Naive B cell (primary cell): ENCODE results near the gene MPST. TPM values are rescaled to one million over a fixed set of nuclear protein-coding genes. Genes with fewer than 3 reads are reported as not detected.

ENCODE experiments used
- ATAC-seq, 2 donors: fragments of 150-1000 bp; cut with Tn5 transposase; 2 replicates each; pipeline ENCODE4 v1.10.0; 2021; ENCODE audit warnings: low read depth in 2 of 2, mild to moderate bottlenecking in 2 of 2, moderate library complexity in 2 of 2
- DNase-seq: peaks from one replicate; pipeline ENCODE4 v3.0.0; 2022
- H3K27ac Mint-ChIP-seq, 6 donors: one replicate each; pipeline ENCODE4 v1.8.0; 2020 to 2022; ENCODE audit warnings: mild to moderate bottlenecking in 6 of 6, mixed read lengths in 6 of 6, moderate library complexity in 5 of 6, inconsistent platforms in 2 of 6
- H3K27me3 Mint-ChIP-seq, 3 donors: one replicate each; pipeline ENCODE4 v1.8.0; 2021 to 2022; ENCODE audit warnings: mixed read lengths in 3 of 3, mild to moderate bottlenecking in 1 of 3
- H3K36me3 Mint-ChIP-seq, 2 donors: one replicate each; pipeline ENCODE4 v1.8.0; 2020 to 2022; ENCODE audit warnings: mixed read lengths in 2 of 2, inconsistent platforms in 1 of 2, mild to moderate bottlenecking in 1 of 2
- H3K4me1 Mint-ChIP-seq, 3 donors: one replicate each; pipeline ENCODE4 v1.8.0; 2020 to 2022; ENCODE audit warnings: mixed read lengths in 3 of 3, inconsistent platforms in 1 of 3, mild to moderate bottlenecking in 1 of 3, moderate library complexity in 1 of 3
- H3K4me3 Mint-ChIP-seq, 8 donors: one replicate each; pipeline ENCODE4 v1.8.0; 2020 to 2022; ENCODE audit warnings: mild to moderate bottlenecking in 8 of 8, mixed read lengths in 8 of 8, moderate library complexity in 8 of 8, inconsistent platforms in 2 of 8
- H3K9me3 Mint-ChIP-seq, 7 donors: one replicate each; pipeline ENCODE4 v1.8.0; 2020 to 2022; ENCODE audit warnings: mixed read lengths in 7 of 7, mild to moderate bottlenecking in 5 of 7, inconsistent platforms in 2 of 7, moderate library complexity in 1 of 7
- polyA plus RNA-seq, 6 donors: library from polyadenylated mRNA; unstranded; fragments of 300-500 nt; fragmentation: Illumina TruSeq; gene quantifications; one replicate each; pipeline ENCODE4 v1.2.3, GENCODE V29; 2021; ENCODE audit warnings: low read depth in 6 of 6

The MPST gene
- polyA plus RNA-seq, 6 donors from 2014 or later: 12.0 to 16.5 (median 12.8) TPM

DNA sequence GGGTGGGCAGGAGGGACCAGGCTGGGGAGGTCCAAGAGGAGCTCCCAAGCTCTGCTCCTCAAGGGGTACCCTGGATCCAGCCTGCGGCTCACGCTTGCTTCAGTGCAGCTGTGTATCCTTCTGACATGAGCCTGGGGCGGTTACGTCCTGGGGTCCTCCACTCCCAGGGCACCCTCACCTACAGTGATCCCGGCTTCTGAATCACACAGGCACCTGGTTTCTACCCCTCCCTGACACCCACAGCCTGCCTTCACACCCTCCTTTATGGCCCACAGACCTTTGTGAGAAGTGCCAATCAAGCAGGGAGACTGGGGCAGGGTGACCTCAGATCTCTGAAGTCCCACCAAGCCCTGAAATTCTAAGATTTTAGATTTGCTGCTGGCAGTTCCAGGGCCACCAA lies 1.5 kb downstream of the MPST start:
- Mint-ChIP-seq H3K27ac (no peak overlapping the region), H3K4me3 (peak overlapping the region in 3 of 8 donors; percentile 84 to 88 (median 87))

DNA sequence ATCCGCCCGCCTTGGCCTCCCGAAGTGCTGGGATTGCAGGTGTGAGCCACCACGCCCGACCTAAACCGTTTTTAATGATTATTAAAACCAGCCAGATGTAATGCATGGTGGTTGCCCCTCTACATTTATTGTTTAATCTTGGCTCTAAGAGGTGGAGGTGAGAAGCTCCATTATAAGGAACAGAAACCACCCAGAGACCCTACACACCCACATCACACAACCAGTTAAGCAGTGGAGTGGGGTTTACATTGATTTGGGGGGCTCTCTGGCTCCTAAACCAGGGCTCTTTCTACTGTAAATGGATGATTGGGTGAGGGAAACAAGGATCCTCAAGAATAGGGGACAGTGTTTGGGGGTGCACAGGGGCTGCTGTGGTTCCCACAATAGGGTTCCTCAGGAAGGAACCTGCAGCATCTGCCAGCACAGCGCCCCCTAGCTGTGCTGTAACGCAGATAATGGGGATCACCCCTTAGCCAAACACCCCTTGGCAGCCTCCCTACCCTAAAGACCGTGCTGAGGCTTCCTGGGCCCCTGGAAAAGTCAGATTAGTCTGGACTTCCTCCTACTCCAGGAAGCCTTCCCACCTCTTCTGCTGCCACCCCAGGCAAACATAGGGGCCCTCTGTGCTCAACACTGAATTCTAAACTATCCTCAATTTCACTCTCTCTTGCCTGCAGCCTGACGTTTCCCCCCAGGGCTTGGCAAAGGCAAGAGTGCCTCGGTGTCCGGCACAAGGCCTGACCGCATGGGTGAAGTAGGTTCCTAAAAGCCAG lies 2.4 kb downstream of the MPST start:
- Mint-ChIP-seq H3K4me3 (peak overlapping the region; percentile 44 to 87 (median 76)), H3K27me3 (no peaks in the 10 kb centered on the region), H3K27ac (peak overlapping the region in 3 of 6 donors; percentile 50 to 69 (median 65)), H3K9me3 (no peaks in the 10 kb centered on the region), H3K36me3 (no peaks in the 10 kb centered on the region), H3K4me1 (peaks cover 17 to 28% (median 24%) of the 10 kb centered on the region in 3 donors)
- ATAC-seq (peak; percentile 55 to 57), DNase-seq (peak; percentile 37)

More for the DNA sequence above, 1.5 kb downstream of the MPST start:
- H3K27me3 Mint-ChIP-seq: no peaks in the 10 kb centered on the region
- H3K9me3 Mint-ChIP-seq: no peaks in the 10 kb centered on the region
- peaks cover 17 to 28% (median 24%) of the 10 kb centered on the region in 3 donors for H3K4me1 Mint-ChIP-seq
- no peak for ATAC-seq
- DNase-seq: no peak
- H3K36me3 Mint-ChIP-seq: no peaks in the 10 kb centered on the region

DNA sequence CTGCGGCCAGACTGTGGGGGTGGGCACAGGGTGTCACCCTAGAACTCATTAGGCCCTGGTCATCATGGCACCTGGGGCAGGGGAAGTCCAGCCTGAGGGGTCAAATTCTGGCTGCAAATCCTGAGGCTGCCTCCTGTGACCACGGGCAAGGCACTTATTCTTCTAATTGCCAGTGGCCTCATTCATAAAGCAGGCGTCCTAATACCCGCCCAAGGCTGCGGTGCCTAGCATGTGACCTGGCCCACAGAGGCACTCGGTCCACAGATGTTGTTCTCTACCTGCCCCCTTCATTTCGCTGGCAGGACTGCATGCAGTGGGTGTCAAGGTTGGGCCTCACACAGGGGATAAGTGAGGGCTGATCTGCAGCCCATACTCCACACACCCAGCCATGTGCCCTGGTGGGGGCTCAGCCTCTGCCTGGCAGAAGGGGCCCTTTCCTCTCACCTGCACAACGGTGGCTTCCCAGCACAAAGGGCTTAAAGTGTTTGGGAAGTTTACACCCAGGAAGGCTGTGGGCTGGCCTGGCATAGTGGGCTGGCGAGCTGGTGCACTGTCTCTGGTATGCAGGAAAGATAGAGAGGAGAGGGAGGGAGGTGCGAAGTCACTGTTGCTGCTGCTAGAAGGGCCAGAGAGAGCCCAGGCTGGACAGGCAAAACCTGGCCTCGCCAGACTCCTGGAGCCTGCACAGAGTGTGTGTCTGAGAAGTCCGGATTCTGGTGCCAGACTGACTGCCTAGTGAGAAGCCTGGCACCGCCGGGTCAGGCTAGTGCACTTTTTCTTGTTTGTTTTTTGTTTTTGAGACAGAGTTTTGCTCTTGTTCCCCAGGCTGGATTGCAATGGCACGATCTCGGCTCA lies 3.2 kb downstream of the MPST start:
- H3K27ac Mint-ChIP-seq: no peak overlapping the region
- H3K36me3 Mint-ChIP-seq: no peaks in the 10 kb centered on the region
- no peaks in the 10 kb centered on the region for H3K9me3 Mint-ChIP-seq
- H3K4me1 Mint-ChIP-seq: peaks cover 17 to 28% (median 24%) of the 10 kb centered on the region in 3 donors
- H3K27me3 Mint-ChIP-seq: no peaks in the 10 kb centered on the region
- no peak for ATAC-seq
- DNase-seq: no peak
- H3K4me3 Mint-ChIP-seq: peak overlapping the region in 1 of 8 donors; percentile 22

- Mint-ChIP-seq H3K36me3 (no peaks in the 10 kb centered on the region), H3K4me3 (no peak overlapping the region), H3K27ac (no peak overlapping the region), H3K4me1 (peaks cover 17 to 24% (median 23%) of the 10 kb centered on the region in 3 donors), H3K9me3 (no peaks in the 10 kb centered on the region), H3K27me3 (no peaks in the 10 kb centered on the region)
- DNase-seq (no peak), ATAC-seq (no peak)
Observed at GRCh38 chr22:37023743-37024338, 4.3 kb downstream of the MPST start.

DNA sequence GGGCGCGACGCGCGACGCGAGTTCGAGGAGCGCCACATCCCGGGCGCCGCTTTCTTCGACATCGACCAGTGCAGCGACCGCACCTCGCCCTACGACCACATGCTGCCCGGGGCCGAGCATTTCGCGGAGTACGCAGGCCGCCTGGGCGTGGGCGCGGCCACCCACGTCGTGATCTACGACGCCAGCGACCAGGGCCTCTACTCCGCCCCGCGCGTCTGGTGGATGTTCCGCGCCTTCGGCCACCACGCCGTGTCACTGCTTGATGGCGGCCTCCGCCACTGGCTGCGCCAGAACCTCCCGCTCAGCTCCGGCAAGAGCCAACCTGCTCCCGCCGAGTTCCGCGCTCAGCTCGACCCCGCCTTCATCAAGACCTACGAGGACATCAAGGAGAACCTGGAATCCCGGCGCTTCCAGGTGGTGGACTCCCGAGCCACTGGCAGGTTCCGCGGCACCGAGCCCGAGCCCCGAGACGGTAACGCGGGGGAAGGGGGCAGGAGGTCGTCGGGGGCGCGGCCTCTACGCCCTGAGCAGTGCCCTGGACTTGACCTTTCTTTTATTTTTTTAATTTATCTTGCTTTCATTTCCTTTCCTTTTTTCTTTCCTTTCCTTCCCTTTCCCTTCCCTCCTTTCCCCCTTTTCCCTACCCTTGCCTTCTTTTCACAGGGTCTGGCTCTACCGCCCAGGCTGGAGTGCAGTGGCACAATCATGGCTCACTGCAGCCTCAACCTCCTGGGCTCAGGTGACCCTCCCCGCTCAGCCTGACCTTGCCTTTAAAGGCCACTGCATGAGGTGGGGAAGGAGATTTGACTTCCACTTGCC lies 5.0 kb downstream of the MPST start:
- ATAC-seq: no peak
- no peaks in the 10 kb centered on the region for H3K36me3 Mint-ChIP-seq
- no peaks in the 10 kb centered on the region for H3K27me3 Mint-ChIP-seq
- H3K4me1 Mint-ChIP-seq: peaks cover 17 to 24% (median 23%) of the 10 kb centered on the region in 3 donors
- H3K4me3 Mint-ChIP-seq: no peak overlapping the region
- no peak for DNase-seq
- no peaks in the 10 kb centered on the region for H3K9me3 Mint-ChIP-seq
- no peak overlapping the region for H3K27ac Mint-ChIP-seq

- Mint-ChIP-seq H3K9me3 (no peaks in the 10 kb centered on the region), H3K27ac (no peak overlapping the region), H3K27me3 (no peaks in the 10 kb centered on the region), H3K36me3 (no peaks in the 10 kb centered on the region), H3K4me3 (no peak overlapping the region), H3K4me1 (peaks cover 11 to 16% (median 15%) of the 10 kb centered on the region in 3 donors)
- ATAC-seq (no peak), DNase-seq (no peak)
Observed at GRCh38 chr22:37025500-37026070, 6.0 kb downstream of the MPST start.

GRCh38 chr22:37026325-37026724 lies 6.8 kb downstream of the MPST start:
- ATAC-seq (no peak), DNase-seq (no peak)
- H3K36me3 Mint-ChIP-seq: no peaks in the 10 kb centered on the region
- H3K27me3 Mint-ChIP-seq: no peaks in the 10 kb centered on the region
- peaks cover 8 to 16% (median 10%) of the 10 kb centered on the region in 3 donors for H3K4me1 Mint-ChIP-seq
- H3K4me3 Mint-ChIP-seq: no peak overlapping the region
- no peak overlapping the region for H3K27ac Mint-ChIP-seq
- H3K9me3 Mint-ChIP-seq: no peaks in the 10 kb centered on the region

DNA sequence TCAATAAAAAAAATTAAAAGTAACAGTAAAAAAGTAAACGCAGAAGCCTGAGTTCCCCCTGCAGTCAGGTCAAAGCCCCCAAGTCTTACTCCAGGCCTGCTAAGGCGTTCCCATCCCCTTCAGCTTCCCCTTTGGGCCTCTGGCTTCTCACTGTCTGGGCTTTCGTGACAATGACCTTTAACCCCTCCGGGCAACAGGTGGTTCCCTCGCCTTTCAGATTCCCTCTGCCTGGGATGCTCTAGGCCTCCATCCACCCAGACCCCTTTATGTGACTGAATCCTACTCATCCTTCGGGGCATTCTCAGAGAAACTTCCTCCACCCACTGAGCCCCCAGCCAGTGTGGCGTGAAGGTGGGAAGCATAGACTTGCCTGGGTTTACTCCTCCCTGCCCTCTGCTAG lies 8.0 kb downstream of the MPST start:
- peak overlapping the region in 3 of 6 donors; percentile 22 to 47 (median 42) for H3K27ac Mint-ChIP-seq
- no peak for ATAC-seq
- H3K4me3 Mint-ChIP-seq: no peak overlapping the region

GRCh38 chr22:37028692-37029674 lies 9.4 kb downstream of the MPST start:
- Mint-ChIP-seq H3K9me3 (no peaks in the 10 kb centered on the region), H3K4me3 (no peak overlapping the region), H3K36me3 (no peaks in the 10 kb centered on the region), H3K4me1 (peaks cover 0 to 5% (median 0%) of the 10 kb centered on the region in 3 donors), H3K27ac (peak overlapping the region in 1 of 6 donors; percentile 68), H3K27me3 (no peaks in the 10 kb centered on the region)
- no peak for ATAC-seq
- no peak for DNase-seq

More for the DNA sequence above, 8.0 kb downstream of the MPST start:
- no peak for DNase-seq
- Mint-ChIP-seq H3K27me3 (no peaks in the 10 kb centered on the region), H3K9me3 (no peaks in the 10 kb centered on the region), H3K36me3 (no peaks in the 10 kb centered on the region), H3K4me1 (peaks cover 0 to 5% (median 0%) of the 10 kb centered on the region in 3 donors)

DNA sequence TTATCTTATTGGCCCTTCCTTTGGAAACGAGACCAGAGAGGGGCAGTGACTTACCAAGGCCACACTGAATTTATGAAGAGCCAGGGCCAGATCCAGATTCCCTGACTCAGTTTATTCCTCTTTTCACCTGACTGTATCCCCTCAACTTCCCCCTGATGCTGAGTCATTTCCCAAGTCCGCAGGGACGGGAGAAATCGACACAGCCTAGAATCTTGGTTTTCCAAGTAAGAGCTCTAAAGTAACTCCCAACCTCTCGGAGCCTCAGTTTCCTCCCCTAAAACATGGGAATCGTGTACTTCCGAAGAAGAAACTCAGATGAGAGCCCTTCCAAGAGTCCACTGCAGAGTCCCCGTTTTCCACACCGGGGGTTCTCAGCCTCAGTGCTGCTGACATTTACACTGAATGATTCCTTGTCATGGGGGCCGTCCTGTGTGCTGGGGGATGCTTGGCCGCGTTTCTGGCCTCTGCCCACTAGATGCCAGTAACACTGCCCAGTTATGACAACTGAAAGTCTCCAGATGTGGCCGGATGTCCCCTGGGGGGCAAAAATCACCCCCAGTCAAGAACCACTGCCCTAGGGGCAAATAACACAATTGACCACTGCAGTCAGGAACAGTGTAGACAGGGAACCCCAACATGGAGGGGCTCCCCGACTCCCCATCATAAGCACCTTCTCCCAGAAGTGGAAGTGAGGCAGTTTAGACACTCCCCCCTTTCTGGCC lies 11.2 kb downstream of the MPST start:
- Mint-ChIP-seq H3K4me3 (no peak overlapping the region), H3K4me1 (no peaks in the 10 kb centered on the region), H3K27me3 (peaks cover 0 to 5% (median 0%) of the 10 kb centered on the region in 3 donors), H3K9me3 (no peaks in the 10 kb centered on the region), H3K36me3 (no peaks in the 10 kb centered on the region), H3K27ac (peak overlapping the region in 1 of 6 donors; percentile 18)
- DNase-seq (no peak), ATAC-seq (no peak)

DNA sequence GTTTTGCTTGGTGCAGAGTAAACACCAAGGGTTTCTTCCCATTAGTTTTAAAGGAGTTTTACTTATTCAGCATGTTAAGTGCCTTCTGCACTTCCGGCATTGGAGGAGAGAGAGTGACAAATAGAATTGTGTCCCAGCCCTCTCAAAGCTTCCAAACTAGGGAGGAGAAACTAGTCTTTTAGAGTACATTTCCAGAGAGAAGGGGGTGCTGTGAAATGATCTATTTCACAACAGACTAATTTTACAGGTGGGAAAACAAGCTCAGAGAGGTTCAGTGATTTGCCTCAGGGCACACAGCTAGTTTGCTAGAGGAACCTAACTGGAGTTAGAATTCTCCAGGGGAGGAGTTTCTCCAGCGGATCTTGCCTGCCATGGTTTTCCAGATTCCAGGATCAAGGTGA lies 12.6 kb downstream of the MPST start:
- H3K4me1 Mint-ChIP-seq: no peaks in the 10 kb centered on the region
- ATAC-seq (no peak), DNase-seq (no peak)
- H3K36me3 Mint-ChIP-seq: no peaks in the 10 kb centered on the region
- H3K27me3 Mint-ChIP-seq: peaks cover 1 to 5% (median 2%) of the 10 kb centered on the region in 3 donors
- no peak overlapping the region for H3K4me3 Mint-ChIP-seq
- no peak overlapping the region for H3K27ac Mint-ChIP-seq
- no peaks in the 10 kb centered on the region for H3K9me3 Mint-ChIP-seq
